Right cardiac atrium (tissue), 5 donors: ENCODE data around the gene CCDC30. TPM values are rescaled to one million over a fixed set of nuclear protein-coding genes. Genes with fewer than 3 reads are reported as not detected.
A peak's percentile ranks its signal among the peaks of the same experiment; 100 is the strongest.
"Not testable (repeated sequence)": the region's sequence is repeated elsewhere in the genome, so short reads cannot be mapped to it uniquely, and the experiment has no call there.

Experiments used
- ATAC-seq, 2 donors: fragments of 200-7000 bp; cut with Tn5 transposase; one replicate each; pipeline versions ENCODE4 v1.8.0 to v1.9.1; 2020; ENCODE audit warnings: moderate library complexity in 2 of 2, mild to moderate bottlenecking in 1 of 2
- DNase-seq, 3 donors: peaks; one replicate each; pipeline ENCODE4 v3.0.0-alpha.2; 2020
- H3K27ac ChIP-seq: one replicate; pipeline ENCODE4 v1.5.1; 2013; ENCODE audit warnings: mild to moderate bottlenecking, low read length, control low read depth, moderate library complexity
- H3K27me3 ChIP-seq: one replicate; pipeline ENCODE4 v1.6.1; 2013; ENCODE audit not compliant: control insufficient read depth, insufficient read depth
- H3K4me1 ChIP-seq: one replicate; pipeline ENCODE4 v1.6.1; 2013; ENCODE audit warnings: low read length; ENCODE audit not compliant: control insufficient read depth, insufficient read depth
- H3K4me3 ChIP-seq: one replicate; pipeline ENCODE4 v1.5.1; 2013; ENCODE audit warnings: low read length, control low read depth
- H3K9me3 ChIP-seq: one replicate; pipeline ENCODE4 v1.6.1; 2013; ENCODE audit warnings: low read length; ENCODE audit not compliant: control insufficient read depth
- WGBS: extraction: QIAGEN DNeasy Blood & Tissue Kit; methylation state at CpG from one replicate; pipeline ENCODE4 v1.1.7; 2013; 5-methylcytosine and 5-hydroxymethylcytosine counted together
- intact Hi-C, 4 donors: fragments of 100-400 bp; cut with DNase I; formaldehyde crosslinking; loops; one replicate each; pipeline versions ENCODE4 v1.11.0 to v1.14.0; 2022 to 2023
- polyA plus RNA-seq: library from polyadenylated mRNA; stranded (reverse); fragments of 200-250 nt; gene quantifications from one replicate; pipeline ENCODE4 v1.2.3, GENCODE V29; 2013
- total RNA-seq, 4 donors: library from RNA; stranded (reverse); fragmentation: NEBNext Ultra II Directional; extraction: Animal tissue kit (Norgen Biotek cat#: 25700); gene quantifications; one replicate each; pipeline ENCODE4 v1.2.1, GENCODE V29; 2021
- donor health status: healthy with polysubstance abuse.
- donor health status: DM: no; HTN: yes; CAD: no.
- donor health status: DM: no; HTN: no; CAD: no.
- donor health status: DM: no; HTN: yes; CAD: no; lungs with severe emphysema.
- donor health status: DM: yes; HTN: yes; CAD: no.

CCDC30 gene
- total and polyA plus RNA-seq, 5 donors: 0.61 to 2.9 (median 2.1) TPM

DNA sequence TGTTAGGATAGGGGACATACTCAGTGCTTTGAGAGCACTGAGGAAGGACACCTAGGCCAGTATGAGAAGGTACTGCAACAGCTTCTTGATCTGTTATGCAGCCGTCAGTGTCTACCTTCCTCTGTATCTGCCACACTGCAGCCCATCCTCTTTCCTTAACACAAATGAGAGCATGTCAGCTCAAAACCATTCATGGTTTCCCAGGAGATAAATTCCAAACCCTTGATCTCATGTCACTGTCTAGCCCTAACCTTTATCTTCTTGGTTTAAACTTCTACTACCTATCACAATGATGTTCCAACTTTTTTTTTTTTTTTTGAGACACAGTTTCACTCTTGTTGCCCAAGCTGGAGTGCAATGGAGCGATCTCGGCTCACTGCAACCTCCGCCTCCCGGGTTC lies 8.7 kb upstream of the CCDC30 start:
- ATAC-seq (no peak), DNase-seq (no peak)
- Histone ChIP-seq H3K27me3 (no peaks in the 10 kb centered on the region), H3K9me3 (no peaks in the 10 kb centered on the region), H3K4me1 (peaks cover 2% of the 10 kb centered on the region), H3K27ac (no peak overlapping the region), H3K4me3 (no peak overlapping the region)
- intact Hi-C loops: no loop called here
- 94% methylated on average over 5 of the region's 5 CpGs for WGBS

GRCh38 chr1:42456010-42456753 lies 6.9 kb upstream of the CCDC30 start, which contains the start of the genes PPCS and ZMYND12:
TSS of gene PPCS (plus strand) at chr1:42456543. CDS start at chr1:42456566, 23 bp downstream.
TSS of gene ZMYND12 (minus strand) at chr1:42456022. CDS start at chr1:42455997, 25 bp downstream.
- DNase-seq: peak; percentile 88 to 96 (median 93)
- ATAC-seq: peak; percentile 96
- Histone ChIP-seq H3K27me3 (no peaks in the 10 kb centered on the region), H3K9me3 (no peaks in the 10 kb centered on the region), H3K4me3 (peak within 1 kb of the TSS; percentile 80), H3K4me1 (peaks cover 2% of the 10 kb centered on the region), H3K27ac (peak within 1 kb of the TSS; percentile 63)
- intact Hi-C loops: no loop called here
- WGBS: under 1% methylated on average over 66 of the region's 66 CpGs

DNA sequence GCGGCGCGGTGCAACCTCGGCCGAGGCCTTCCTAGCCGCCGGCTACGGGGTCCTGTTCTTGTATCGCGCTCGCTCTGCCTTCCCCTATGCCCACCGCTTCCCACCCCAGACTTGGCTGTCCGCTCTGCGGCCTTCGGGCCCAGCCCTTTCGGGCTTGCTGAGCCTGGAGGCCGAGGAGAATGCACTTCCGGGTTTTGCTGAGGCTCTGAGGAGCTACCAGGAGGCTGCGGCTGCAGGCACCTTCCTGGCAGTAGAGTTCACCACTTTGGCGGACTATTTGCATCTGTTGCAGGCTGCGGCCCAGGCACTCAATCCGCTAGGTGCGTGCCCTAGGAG lies 6.4 kb upstream of the CCDC30 start:
- Histone ChIP-seq H3K27me3 (no peaks in the 10 kb centered on the region), H3K9me3 (no peaks in the 10 kb centered on the region), H3K27ac (peak overlapping the region; percentile 63), H3K4me1 (peaks cover 2% of the 10 kb centered on the region), H3K4me3 (peak overlapping the region; percentile 80)
- ATAC-seq (peak; percentile 68 to 79), DNase-seq (peak in 2 of 3 donors; percentile 47 to 74)
- WGBS: under 1% methylated on average over 23 of the region's 23 CpGs
- intact Hi-C loops: no loop called here

GRCh38 chr1:42461196-42461595 lies 1.9 kb upstream of the CCDC30 start:
- ATAC-seq: no peak
- DNase-seq: no peak
- Histone ChIP-seq H3K4me1 (peaks cover 2% of the 10 kb centered on the region), H3K4me3 (no peak overlapping the region), H3K9me3 (no peaks in the 10 kb centered on the region), H3K27me3 (no peaks in the 10 kb centered on the region), H3K27ac (no peak overlapping the region)
- WGBS: 83% methylated on average over 2 of the region's 2 CpGs
- intact Hi-C loops: no loop called here

DNA sequence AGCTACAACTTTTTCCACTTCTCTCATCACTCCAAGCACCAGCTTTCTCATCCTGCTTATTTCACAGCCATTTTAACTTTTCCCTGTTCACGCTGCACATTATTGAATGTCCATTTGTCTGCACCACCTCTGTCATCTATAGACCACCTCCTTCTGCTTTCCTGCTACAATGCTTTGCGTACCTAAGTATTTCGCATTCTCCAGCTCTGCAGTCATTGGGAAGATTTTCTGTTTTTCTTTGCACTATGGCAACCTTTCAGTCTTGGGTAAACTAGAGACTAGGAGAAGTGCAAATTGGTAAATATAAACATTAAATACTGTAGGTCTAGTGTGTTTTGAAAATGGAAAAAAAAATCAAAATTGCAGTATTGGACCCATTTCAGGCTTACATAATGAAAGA lies 835 bp downstream of the CCDC30 start:
- ATAC-seq (no peak), DNase-seq (no peak)
- Histone ChIP-seq H3K4me1 (no peaks in the 10 kb centered on the region), H3K9me3 (no peaks in the 10 kb centered on the region), H3K27ac (no peak overlapping the region), H3K4me3 (peak overlapping the region; percentile 59), H3K27me3 (no peaks in the 10 kb centered on the region)
- 73% methylated on average over 3 of the region's 3 CpGs for whole genome bisulfite sequencing
- intact Hi-C loops: no loop called here

- Histone ChIP-seq H3K27ac (no peak overlapping the region), H3K4me1 (no peaks in the 10 kb centered on the region), H3K4me3 (no peak overlapping the region), H3K27me3 (no peaks in the 10 kb centered on the region), H3K9me3 (no peaks in the 10 kb centered on the region)
- intact Hi-C loops: no loop called here
- 86% methylated on average over 2 of the region's 2 CpGs for WGBS
- ATAC-seq (no peak), DNase-seq (no peak)
Measured at GRCh38 chr1:42466030-42466429, 2.9 kb downstream of the CCDC30 start.

- intact Hi-C loops: no loop called here
- no peak for ATAC-seq
Measured at GRCh38 chr1:42469727-42470126, 6.6 kb downstream of the CCDC30 start.

GRCh38 chr1:42476605-42477004 lies 13.5 kb downstream of the CCDC30 start:
- 87% methylated on average over 4 of the region's 4 CpGs for WGBS
- no peaks in the 10 kb centered on the region for H3K9me3 ChIP-seq
- intact Hi-C loops: no loop called here
- no peaks in the 10 kb centered on the region for H3K27me3 ChIP-seq
- ATAC-seq (no peak), DNase-seq (no peak)
- H3K4me1 ChIP-seq: no peaks in the 10 kb centered on the region
- H3K4me3 ChIP-seq: no peak overlapping the region
- H3K27ac ChIP-seq: no peak overlapping the region

More at GRCh38 chr1:42469727-42470126, 6.6 kb downstream of the CCDC30 start:
- no peaks in the 10 kb centered on the region for H3K4me1 ChIP-seq
- no peaks in the 10 kb centered on the region for H3K27me3 ChIP-seq
- H3K4me3 ChIP-seq: no peak overlapping the region
- DNase-seq: no peak
- WGBS: 91% methylated on average over 2 of the region's 2 CpGs
- H3K9me3 ChIP-seq: no peaks in the 10 kb centered on the region
- H3K27ac ChIP-seq: no peak overlapping the region

DNA sequence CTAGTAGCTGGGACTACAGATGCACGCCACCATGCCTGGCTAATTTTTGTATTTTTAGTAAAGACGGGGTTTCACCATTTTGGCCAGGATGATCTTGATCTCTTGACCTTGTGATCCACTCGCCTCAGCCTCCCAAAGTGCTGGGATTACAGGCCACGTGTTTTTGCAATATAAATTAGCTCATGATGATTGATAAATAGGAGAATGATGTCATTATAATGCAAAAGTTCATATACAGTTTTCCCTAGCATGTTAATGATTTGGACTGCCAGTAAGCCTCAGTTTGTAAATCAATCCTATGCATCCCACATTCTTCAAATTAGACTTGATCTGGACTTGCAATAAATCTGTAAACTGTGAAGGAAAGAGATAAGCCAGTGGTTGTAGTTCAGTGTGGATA lies 14.3 kb downstream of the CCDC30 start:
- DNase-seq, H3K27me3 ChIP-seq, ATAC-seq, intact Hi-C loops, H3K27ac ChIP-seq, H3K4me1 ChIP-seq, H3K9me3 ChIP-seq, H3K4me3 ChIP-seq: not testable (repeated sequence)
- 87% methylated on average over 4 of the region's 4 CpGs for WGBS

DNA sequence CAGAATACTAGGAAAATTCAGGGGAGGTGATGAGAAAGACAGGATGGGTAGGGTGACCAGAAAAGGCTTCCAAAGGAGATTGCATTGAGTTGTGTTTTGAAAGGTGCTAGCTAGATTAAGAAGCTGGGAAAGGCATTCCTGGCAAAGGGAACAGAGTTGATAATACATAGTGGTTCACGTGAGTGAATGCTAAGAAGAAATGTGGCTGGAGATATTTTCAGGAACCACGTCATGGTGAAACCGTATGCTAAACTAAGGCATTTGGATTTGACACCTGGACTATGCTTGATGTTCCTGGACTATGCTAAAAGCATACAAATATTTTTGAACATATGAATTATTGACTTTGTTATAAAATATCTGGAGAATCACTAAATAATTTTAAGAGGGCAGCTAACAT lies 14.7 kb downstream of the CCDC30 start:
- intact Hi-C loops: no loop called here
- H3K27me3 ChIP-seq: no peaks in the 10 kb centered on the region
- WGBS: 67% methylated on average over 3 of the region's 3 CpGs
- ATAC-seq: no peak
- H3K4me1 ChIP-seq: no peaks in the 10 kb centered on the region
- no peak overlapping the region for H3K4me3 ChIP-seq
- H3K27ac ChIP-seq: no peak overlapping the region
- no peak for DNase-seq
- H3K9me3 ChIP-seq: no peaks in the 10 kb centered on the region

- intact Hi-C loops: no loop called here
- ATAC-seq: no peak
- 46% methylated on average over 4 of the region's 4 CpGs for WGBS
Measured at GRCh38 chr1:42479621-42480020, 16.5 kb downstream of the CCDC30 start.

More at GRCh38 chr1:42479621-42480020, 16.5 kb downstream of the CCDC30 start:
- Histone ChIP-seq H3K27ac (no peak overlapping the region), H3K27me3 (no peaks in the 10 kb centered on the region), H3K4me1 (no peaks in the 10 kb centered on the region), H3K9me3 (no peaks in the 10 kb centered on the region), H3K4me3 (no peak overlapping the region)
- DNase-seq: peak in 1 of 3 donors; percentile 15
